ENCODE measurements around the gene PER2. TPM values are rescaled to one million over a fixed set of nuclear protein-coding genes. Genes with fewer than 3 reads are reported as not detected.

The PER2 gene
- total and polyA plus RNA-seq, 2 of the 13 experiments (the other 11 are each of a cell fraction or from before 2014, with no cell fraction given), result 5.1 to 9.4 TPM

GRCh38 chr2:238203094-238203972, 85.1 kb downstream of the PER2 start, which contains the start of gene ILKAP (continued):
- TF ChIP-seq SYNCRIP (IDR thresholded peaks at IDR 0.05; ENCODE audit: insufficient read depth, low read depth, low read length), result no peak
- no peak for TF ChIP-seq NCOA1 (CRISPR knock-in tag; IDR thresholded peaks at IDR 0.05)
- peak; percentile 22; the same call in 1 of the 2 replicates for TF ChIP-seq HDAC1 (CRISPR knock-in tag; IDR thresholded peaks at IDR 0.05)
- no peak for TF ChIP-seq FUBP1 (CRISPR knock-in tag; IDR thresholded peaks at IDR 0.05; ENCODE audit: borderline replicate concordance)
- TF ChIP-seq MED13 (CRISPR knock-in tag; IDR thresholded peaks at IDR 0.05), result no peak
- TF ChIP-seq DDIT3 (CRISPR knock-in tag; IDR thresholded peaks at IDR 0.05), result no peak
- no peak for TF ChIP-seq CC2D1A (CRISPR knock-in tag; IDR thresholded peaks at IDR 0.05)
- 0 out of 2 replicates have a peak, but pooled peaks have one; percentile 53 for TF ChIP-seq KLF12 (CRISPR knock-in tag; IDR thresholded peaks at IDR 0.05; ENCODE audit: borderline replicate concordance)
- TF ChIP-seq RNF2 (conservative IDR thresholded peaks at IDR 0.05; ENCODE audit: low read depth), result no peak; the same call in 1 of the 2 replicates
- TF ChIP-seq AHDC1 (CRISPR knock-in tag; IDR thresholded peaks at IDR 0.05; ENCODE audit: borderline replicate concordance), result no peak
- TF ChIP-seq KLF15 (CRISPR knock-in tag; IDR thresholded peaks at IDR 0.05; ENCODE audit: borderline replicate concordance), result no peak
- no peak for TF ChIP-seq ZNF564 (CRISPR knock-in tag; IDR thresholded peaks at IDR 0.05)
- TF ChIP-seq HOXA5 (CRISPR knock-in tag; IDR thresholded peaks at IDR 0.05), result no peak
- TF ChIP-seq PITX1 (CRISPR knock-in tag; IDR thresholded peaks at IDR 0.05), result peak; percentile 56; the same call in 1 of the 2 replicates
- TF ChIP-seq GTF2F1 (IDR thresholded peaks at IDR 0.05; ENCODE audit: low read length), result no peak
- no peak for TF ChIP-seq MTA3 (CRISPR knock-in tag; IDR thresholded peaks at IDR 0.05)
- no peak for TF ChIP-seq NR2F1 (CRISPR knock-in tag; IDR thresholded peaks at IDR 0.05)
- TF ChIP-seq SMYD3 (CRISPR knock-in tag; IDR thresholded peaks at IDR 0.05), result peak; percentile 72; the same call in 1 of the 2 replicates
- no peak for TF ChIP-seq ZNF234 (CRISPR knock-in tag; conservative IDR thresholded peaks at IDR 0.05)
- no peak for TF ChIP-seq ZNF24 (IDR thresholded peaks at IDR 0.05)
- TF ChIP-seq GLMP (CRISPR knock-in tag; IDR thresholded peaks at IDR 0.05; ENCODE audit: borderline replicate concordance), result no peak
